Mesodermal cell (in vitro differentiated cells): ENCODE data around the gene MDGA2. TPM values are rescaled to one million over a fixed set of nuclear protein-coding genes. Genes with fewer than 3 reads are reported as not detected.

Source experiments
- H3K27ac ChIP-seq: 2 replicates; pipeline ENCODE4 v1.7.0; 2013; ENCODE audit warnings: mild to moderate bottlenecking, low read depth, low read length, moderate library complexity; ENCODE audit not compliant: severe bottlenecking
- H3K36me3 ChIP-seq: 2 replicates; pipeline ENCODE4 v1.7.1; 2013; ENCODE audit warnings: mild to moderate bottlenecking, low read length, moderate library complexity; ENCODE audit not compliant: control insufficient read depth, insufficient read depth
- H3K4me1 ChIP-seq: one replicate; pipeline ENCODE4 v1.7.1; 2013; ENCODE audit warnings: mild to moderate bottlenecking, low read length; ENCODE audit not compliant: insufficient read depth, control insufficient read depth, poor library complexity, severe bottlenecking
- H3K4me3 ChIP-seq: 2 replicates; pipeline ENCODE4 v1.7.0; 2013; ENCODE audit warnings: low read length, control low read depth, mild to moderate bottlenecking; ENCODE audit not compliant: insufficient read depth, poor library complexity, severe bottlenecking; ENCODE audit errors: extremely low read depth
- H3K9me3 ChIP-seq: 2 replicates; pipeline ENCODE4 v1.7.1; 2013; ENCODE audit warnings: mild to moderate bottlenecking, low read length, moderate library complexity; ENCODE audit not compliant: control insufficient read depth
- whole genome bisulfite sequencing, 2 experiments: methylation state at CpG; one replicate each; pipeline ENCODE4 v1.1.5; 2013; ENCODE audit warnings: missing lambda C conversion rate in 2 of 2; ENCODE audit not compliant: insufficient coverage in 2 of 2; 5-methylcytosine and 5-hydroxymethylcytosine counted together
- polyA plus RNA-seq, 2 experiments: library from polyadenylated mRNA; stranded (reverse); fragments of 50-300 nt; gene quantifications; one replicate each; pipeline ENCODE4 v1.2.3, GENCODE V29; 2013

The MDGA2 gene
- polyA plus RNA-seq (2013, experiment 1 of 2), result 2.7 TPM
- polyA plus RNA-seq (2013, experiment 2 of 2), result 1.4 TPM

GRCh38 chr14:47675466-47676314 is at the start of gene MDGA2:
Gene MDGA2, minus strand, starts transcription at chr14:47675605.
- 0% methylated on average over 36 to 64 of the region's 90 CpGs for WGBS, 2 experiments

GRCh38 chr14:47722929-47723693 is 47.7 kb upstream of the MDGA2 start:
- no peaks in the 10 kb centered on the region for H3K36me3 ChIP-seq
- no peak overlapping the region for H3K27ac ChIP-seq
- 83 to 100% methylated on average over 2 of the region's 2 CpGs for WGBS, 2 experiments
- no peaks in the 10 kb centered on the region for H3K4me1 ChIP-seq
- H3K4me3 ChIP-seq, result no peak overlapping the region
- no peaks in the 10 kb centered on the region for H3K9me3 ChIP-seq

More at GRCh38 chr14:47675466-47676314, at the start of gene MDGA2:
- no peak within 1 kb of the TSS for H3K27ac ChIP-seq
- no peaks in the 10 kb centered on the region for H3K4me1 ChIP-seq
- peak within 1 kb of the TSS; percentile 47 for H3K4me3 ChIP-seq
- H3K9me3 ChIP-seq, result no peaks in the 10 kb centered on the region
- no peaks in the 10 kb centered on the region for H3K36me3 ChIP-seq

GRCh38 chr14:47720281-47720680 is 44.9 kb upstream of the MDGA2 start:
- H3K36me3 ChIP-seq, result no peaks in the 10 kb centered on the region
- no peak overlapping the region for H3K4me3 ChIP-seq
- no peak overlapping the region for H3K27ac ChIP-seq
- no peaks in the 10 kb centered on the region for H3K9me3 ChIP-seq
- 100% methylated on average over 2 of the region's 4 CpGs; no CpG with 5 or more reads in 1 of the 2 experiments for WGBS, 2 experiments
- no peaks in the 10 kb centered on the region for H3K4me1 ChIP-seq

- Histone ChIP-seq H3K27ac (peak overlapping the region; percentile 16), H3K4me1 (no peaks in the 10 kb centered on the region), H3K9me3 (no peaks in the 10 kb centered on the region), H3K36me3 (no peaks in the 10 kb centered on the region), H3K4me3 (no peak overlapping the region)
- no CpG with 5 or more reads among the region's 3 CpGs for WGBS, 2 experiments
Measured at GRCh38 chr14:47715330-47715729, 39.9 kb upstream of the MDGA2 start.

DNA sequence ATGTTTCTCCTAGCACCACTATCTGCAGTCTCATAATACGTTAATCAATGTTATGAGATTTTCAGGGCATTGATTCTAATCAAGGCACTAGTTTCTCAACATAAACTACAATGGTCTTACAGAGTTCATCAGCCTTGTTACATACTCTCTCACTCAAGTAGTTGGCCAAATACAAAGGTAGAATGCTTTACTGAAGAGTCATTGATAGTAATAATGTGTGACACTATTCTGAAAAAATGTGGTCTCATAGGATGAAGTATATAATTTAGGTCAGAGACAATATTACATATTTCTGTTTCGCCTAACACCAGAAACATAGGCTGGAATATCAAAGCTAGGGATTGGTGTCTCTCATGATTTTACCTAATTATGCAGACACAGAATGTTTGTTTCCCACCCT is 35.2 kb upstream of the MDGA2 start:
- H3K27ac ChIP-seq, result no peak overlapping the region
- no peaks in the 10 kb centered on the region for H3K4me1 ChIP-seq
- no peaks in the 10 kb centered on the region for H3K36me3 ChIP-seq
- no CpG with 5 or more reads among the region's 2 CpGs for WGBS, 2 experiments
- no peaks in the 10 kb centered on the region for H3K9me3 ChIP-seq
- no peak overlapping the region for H3K4me3 ChIP-seq

DNA sequence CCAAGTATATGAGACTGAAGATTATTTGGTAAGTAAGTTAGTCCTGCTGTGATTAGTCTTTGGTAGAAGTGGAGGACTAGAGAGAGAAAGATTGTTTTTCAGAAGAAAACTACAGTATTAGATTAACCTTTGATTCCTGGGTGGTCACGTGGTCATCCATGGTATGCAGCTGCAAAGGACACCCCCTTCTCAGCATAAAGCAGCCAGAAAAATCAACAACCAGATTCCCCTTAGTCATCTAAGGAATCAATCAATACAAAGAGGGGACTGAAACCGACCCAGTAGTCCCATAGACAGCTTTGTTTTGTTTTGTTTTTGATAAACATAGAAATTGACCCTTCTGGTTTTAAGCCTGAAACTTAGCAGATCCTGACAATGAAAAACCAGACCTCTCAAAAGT is 30.3 kb upstream of the MDGA2 start:
- no CpG with 5 or more reads among the region's 2 CpGs for WGBS, 2 experiments
- Histone ChIP-seq H3K36me3 (no peaks in the 10 kb centered on the region), H3K9me3 (no peaks in the 10 kb centered on the region), H3K27ac (no peak overlapping the region), H3K4me3 (no peak overlapping the region), H3K4me1 (no peaks in the 10 kb centered on the region)

DNA sequence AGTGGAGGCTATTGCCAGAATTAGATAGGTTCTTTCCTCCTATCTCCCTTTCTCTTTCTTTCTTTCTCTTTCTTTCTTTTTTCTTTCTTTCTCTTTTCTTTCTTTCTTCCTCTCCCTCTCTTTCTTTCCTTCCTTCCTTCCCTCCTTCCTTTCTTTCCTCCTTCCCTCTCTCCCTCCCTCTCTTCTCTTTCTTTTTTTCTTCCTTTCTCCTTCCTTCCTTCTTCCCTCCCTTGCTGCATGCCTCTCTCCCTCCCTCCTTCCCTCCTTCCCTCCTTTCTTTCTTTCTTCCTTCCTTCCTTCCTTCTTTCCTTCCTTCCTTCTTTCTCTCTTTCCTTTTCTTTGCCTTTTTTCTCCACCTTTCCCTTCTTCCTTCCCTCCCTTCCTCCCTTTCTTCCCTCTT is 16.4 kb upstream of the MDGA2 start:
- no peak overlapping the region for H3K4me3 ChIP-seq
- H3K4me1 ChIP-seq, result no peaks in the 10 kb centered on the region
- no peaks in the 10 kb centered on the region for H3K9me3 ChIP-seq
- no peak overlapping the region for H3K27ac ChIP-seq
- no peaks in the 10 kb centered on the region for H3K36me3 ChIP-seq

DNA sequence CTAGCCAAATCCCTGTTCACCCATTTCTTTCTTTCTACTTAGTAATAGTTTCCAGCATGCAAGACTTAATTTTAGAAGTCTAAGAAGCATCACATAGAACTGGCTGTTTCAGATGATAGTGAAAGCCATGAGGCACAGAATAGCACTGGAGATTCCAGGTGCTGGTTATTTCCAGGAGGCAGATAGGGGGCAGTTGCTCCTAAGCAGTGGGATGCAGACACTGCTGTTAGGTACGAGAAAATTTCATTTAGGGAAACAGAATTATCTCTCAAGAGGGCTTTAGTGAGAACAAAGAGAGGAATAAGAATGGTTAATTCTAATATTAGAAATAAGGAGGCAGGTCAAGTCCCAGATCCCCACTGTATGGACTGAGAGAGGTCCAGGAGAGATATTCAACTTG is 3.6 kb upstream of the MDGA2 start:
- Histone ChIP-seq H3K9me3 (no peaks in the 10 kb centered on the region), H3K36me3 (no peaks in the 10 kb centered on the region), H3K4me1 (no peaks in the 10 kb centered on the region), H3K27ac (no peak overlapping the region), H3K4me3 (no peak overlapping the region)
- 14% methylated on average over 1 of the region's 1 CpG; no CpG with 5 or more reads in 1 of the 2 experiments for WGBS, 2 experiments

- Histone ChIP-seq H3K27ac (no peak overlapping the region), H3K4me1 (no peaks in the 10 kb centered on the region), H3K36me3 (no peaks in the 10 kb centered on the region), H3K4me3 (no peak overlapping the region), H3K9me3 (no peaks in the 10 kb centered on the region)
- WGBS, 2 experiments, result no CpG with 5 or more reads among the region's 2 CpGs
Measured at GRCh38 chr14:47678157-47678556, 2.8 kb upstream of the MDGA2 start.

DNA sequence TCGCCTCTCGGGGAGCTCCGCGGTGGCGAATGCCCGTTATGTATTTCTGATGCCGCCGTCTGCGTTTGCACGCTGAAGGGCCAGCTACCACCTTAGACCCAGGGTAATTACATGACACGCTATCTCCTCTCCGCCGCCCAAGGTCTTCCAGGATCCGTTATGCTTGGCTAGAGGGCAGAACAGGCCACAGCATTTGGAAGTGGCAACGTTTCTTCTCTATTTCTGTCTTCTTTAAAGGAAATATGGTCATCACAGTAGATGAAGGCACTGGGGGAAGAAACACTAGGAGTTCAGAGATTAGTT is 861 bp upstream of the MDGA2 start:
- Histone ChIP-seq H3K4me1 (no peaks in the 10 kb centered on the region), H3K9me3 (no peaks in the 10 kb centered on the region), H3K36me3 (no peaks in the 10 kb centered on the region), H3K27ac (no peak overlapping the region), H3K4me3 (peak overlapping the region; percentile 47)
- WGBS, 2 experiments, result 0 to 1% methylated on average over 13 of the region's 15 CpGs
